ENCODE measurements around the gene MTIF2.
"Not testable (repeated sequence)": the region's sequence is repeated elsewhere in the genome, so short reads cannot be mapped to it uniquely, and the experiment has no call there.

The MTIF2 gene

DNA sequence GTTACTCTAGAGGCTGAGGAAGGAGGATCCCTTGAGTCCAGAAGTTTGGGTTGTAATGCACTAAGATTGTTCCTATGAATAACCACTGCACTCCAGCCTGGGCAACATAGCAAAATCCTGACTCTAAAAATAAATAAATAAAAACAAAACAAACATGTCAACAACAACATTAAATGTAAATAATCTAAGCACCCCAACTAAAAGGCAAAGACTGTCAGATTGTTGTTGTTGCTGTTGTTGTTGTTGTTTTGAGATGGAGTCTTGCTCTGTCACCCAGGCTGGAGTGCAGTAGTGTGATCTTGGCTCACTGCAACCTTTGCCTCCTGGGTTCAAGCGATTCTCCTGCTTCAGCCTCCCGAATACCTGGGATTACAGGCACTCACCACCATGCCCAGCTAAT lies 77.1 kb downstream of the MTIF2 start:
- DNase-seq, result not testable (repeated sequence)

DNA sequence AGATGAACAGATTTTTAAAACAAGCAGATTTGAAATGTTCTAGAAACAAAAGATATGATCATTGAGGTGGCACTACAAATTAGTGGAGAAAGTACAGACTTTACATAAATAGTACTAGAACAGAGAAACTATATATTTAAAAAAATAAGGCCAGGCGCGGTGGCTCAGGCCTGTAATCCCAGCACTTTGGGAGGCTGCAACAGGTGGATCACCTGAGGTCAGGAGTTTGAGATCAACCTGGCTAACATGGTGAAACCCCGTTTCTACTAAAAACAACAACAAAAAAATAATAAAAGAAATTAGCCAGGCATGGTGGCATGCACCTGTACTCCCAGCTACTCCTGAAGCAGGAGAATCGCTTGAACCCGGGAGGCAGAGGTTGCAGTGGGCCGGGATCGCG lies 82.2 kb downstream of the MTIF2 start:
- not testable (repeated sequence) for DNase-seq

All from cortex of kidney (tissue), 1 donor.